ENCODE results near the gene RBMS3.
"Not testable (repeated sequence)": the region's sequence is repeated elsewhere in the genome, so short reads cannot be mapped to it uniquely, and the experiment has no call there.

Gene RBMS3

GRCh38 chr3:29310865-29311264 is 30.0 kb downstream of the RBMS3 start:
- in situ Hi-C loops (cut with MboI; ENCODE audit: low sequenced_read_pairs): no loop called here

- in situ Hi-C loops (cut with MboI; ENCODE audit: low sequenced_read_pairs): no loop called here
These were observed 30.9 kb downstream of the RBMS3 start for GRCh38 chr3:29311795-29312194.

- in situ Hi-C loops (cut with MboI; ENCODE audit: low sequenced_read_pairs): no loop called here
These were observed 31.5 kb downstream of the RBMS3 start for GRCh38 chr3:29312395-29312794.

- in situ Hi-C loops (cut with MboI; ENCODE audit: low sequenced_read_pairs): no loop called here
These were observed 32.1 kb downstream of the RBMS3 start for GRCh38 chr3:29312960-29313452.

GRCh38 chr3:29313981-29314726 is 33.3 kb downstream of the RBMS3 start:
- in situ Hi-C loops (cut with MboI; ENCODE audit: low sequenced_read_pairs): no loop called here

GRCh38 chr3:29314727-29315088 is 33.8 kb downstream of the RBMS3 start:
- in situ Hi-C loops (cut with MboI; ENCODE audit: low sequenced_read_pairs): no loop called here

- in situ Hi-C loops (cut with MboI; ENCODE audit: low sequenced_read_pairs): no loop called here
These were observed 36.8 kb downstream of the RBMS3 start for GRCh38 chr3:29317659-29318173.

GRCh38 chr3:29318251-29318650 is 37.4 kb downstream of the RBMS3 start:
- in situ Hi-C loops (cut with MboI; ENCODE audit: low sequenced_read_pairs): no loop called here

- in situ Hi-C loops (cut with MboI; ENCODE audit: low sequenced_read_pairs): no loop called here
These were observed 38.4 kb downstream of the RBMS3 start for GRCh38 chr3:29319262-29319661.

- in situ Hi-C loops (cut with MboI; ENCODE audit: low sequenced_read_pairs): no loop called here
These were observed 38.9 kb downstream of the RBMS3 start for GRCh38 chr3:29319798-29320197.

- in situ Hi-C loops (cut with MboI; ENCODE audit: low sequenced_read_pairs): no loop called here
These were observed 41.7 kb downstream of the RBMS3 start for GRCh38 chr3:29322586-29322985.

GRCh38 chr3:29324180-29324651 is 43.3 kb downstream of the RBMS3 start:
- in situ Hi-C loops (cut with MboI; ENCODE audit: low sequenced_read_pairs): no loop called here

GRCh38 chr3:29326540-29326939 is 45.7 kb downstream of the RBMS3 start:
- in situ Hi-C loops (cut with MboI; ENCODE audit: low sequenced_read_pairs): not testable (repeated sequence)

- in situ Hi-C loops (cut with MboI; ENCODE audit: low sequenced_read_pairs): no loop called here
These were observed 49.4 kb downstream of the RBMS3 start for GRCh38 chr3:29329986-29330890.

- in situ Hi-C loops (cut with MboI; ENCODE audit: low sequenced_read_pairs): no loop called here
These were observed 50.2 kb downstream of the RBMS3 start for GRCh38 chr3:29331035-29331434.

- in situ Hi-C loops (cut with MboI; ENCODE audit: low sequenced_read_pairs): no loop called here
These were observed 50.8 kb downstream of the RBMS3 start for GRCh38 chr3:29331456-29332194.

GRCh38 chr3:29332195-29332637 is 51.3 kb downstream of the RBMS3 start:
- in situ Hi-C loops (cut with MboI; ENCODE audit: low sequenced_read_pairs): no loop called here

- in situ Hi-C loops (cut with MboI; ENCODE audit: low sequenced_read_pairs): no loop called here
These were observed 52.7 kb downstream of the RBMS3 start for GRCh38 chr3:29333576-29333975.

- in situ Hi-C loops (cut with MboI; ENCODE audit: low sequenced_read_pairs): no loop called here
These were observed 53.8 kb downstream of the RBMS3 start for GRCh38 chr3:29334706-29335105.

GRCh38 chr3:29335438-29335837 is 54.6 kb downstream of the RBMS3 start:
- in situ Hi-C loops (cut with MboI; ENCODE audit: low sequenced_read_pairs): no loop called here

GRCh38 chr3:29335943-29336342 is 55.1 kb downstream of the RBMS3 start:
- in situ Hi-C loops (cut with MboI; ENCODE audit: low sequenced_read_pairs): no loop called here

Data from HL-60/S4 treated with retinoic acid at 250 ng/mL for 4 days and 3 days (cell line).